Esophagus muscularis mucosa (tissue), 4 donors: Measurements from ENCODE around the gene NHSL1.

Experiments used
- EP300 ChIP-seq: sonication (generic); formaldehyde crosslinking; IDR thresholded peaks from one replicate; pipeline ENCODE4 v1.6.1; 2017; ENCODE audit warnings: antibody characterized with exemption
- POLR2AphosphoS5 ChIP-seq, 2 donors: sonication (generic); formaldehyde crosslinking; IDR thresholded peaks; one replicate each; pipeline ENCODE4 v1.6.1; 2017; ENCODE audit warnings: antibody characterized with exemption in 2 of 2
- TF ChIP-seq, protein P1 (sequence below), 3 experiments: fragments of 200-600 bp in 2 of 3; fragments of 450-650 bp in 1 of 3; sonication (generic) in 2 of 3; IDR thresholded peaks; one replicate each; pipeline ENCODE4 v1.5.1; 2017 to 2019; ENCODE audit warnings: antibody characterized with exemption in 3 of 3, mild to moderate bottlenecking in 2 of 3, moderate library complexity in 1 of 3

DNA sequence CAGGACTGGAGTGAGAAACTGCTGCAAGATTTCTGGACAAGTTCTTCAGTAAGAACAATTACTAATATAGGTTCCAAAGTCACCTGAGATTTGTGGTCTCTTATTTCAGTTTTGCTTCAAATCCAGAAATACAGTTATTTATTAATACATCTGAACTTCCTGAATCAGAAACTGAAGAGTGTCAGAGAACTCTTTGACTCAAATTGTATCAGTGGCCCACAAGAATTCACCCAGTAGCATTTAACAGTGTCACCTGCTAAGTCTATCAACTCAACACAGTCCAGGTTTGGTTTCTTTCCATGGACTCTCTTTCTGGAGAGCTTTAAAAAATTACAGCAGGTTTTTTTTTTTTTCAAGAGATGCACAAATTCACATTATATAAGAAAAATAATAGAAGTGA, 18.8 kb upstream of the NHSL1 start:
- TF ChIP-seq, protein P1, sequence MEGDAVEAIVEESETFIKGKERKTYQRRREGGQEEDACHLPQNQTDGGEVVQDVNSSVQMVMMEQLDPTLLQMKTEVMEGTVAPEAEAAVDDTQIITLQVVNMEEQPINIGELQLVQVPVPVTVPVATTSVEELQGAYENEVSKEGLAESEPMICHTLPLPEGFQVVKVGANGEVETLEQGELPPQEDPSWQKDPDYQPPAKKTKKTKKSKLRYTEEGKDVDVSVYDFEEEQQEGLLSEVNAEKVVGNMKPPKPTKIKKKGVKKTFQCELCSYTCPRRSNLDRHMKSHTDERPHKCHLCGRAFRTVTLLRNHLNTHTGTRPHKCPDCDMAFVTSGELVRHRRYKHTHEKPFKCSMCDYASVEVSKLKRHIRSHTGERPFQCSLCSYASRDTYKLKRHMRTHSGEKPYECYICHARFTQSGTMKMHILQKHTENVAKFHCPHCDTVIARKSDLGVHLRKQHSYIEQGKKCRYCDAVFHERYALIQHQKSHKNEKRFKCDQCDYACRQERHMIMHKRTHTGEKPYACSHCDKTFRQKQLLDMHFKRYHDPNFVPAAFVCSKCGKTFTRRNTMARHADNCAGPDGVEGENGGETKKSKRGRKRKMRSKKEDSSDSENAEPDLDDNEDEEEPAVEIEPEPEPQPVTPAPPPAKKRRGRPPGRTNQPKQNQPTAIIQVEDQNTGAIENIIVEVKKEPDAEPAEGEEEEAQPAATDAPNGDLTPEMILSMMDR (IDR thresholded peaks at IDR 0.05): no peak
- TF ChIP-seq EP300: no peak
- TF ChIP-seq POLR2AphosphoS5 (IDR thresholded peaks at IDR 0.05): no peak
